Endometrium (tissue), 2 donors: ENCODE data around the gene FOXRED1.
"Not testable (repeated sequence)": the region's sequence is repeated elsewhere in the genome, so short reads cannot be mapped to it uniquely, and the experiment has no call there.

Experiments used
- FAIRE-seq: peaks from 2 replicates; lab custom pipeline; 2012; peaks lifted over from hg19 to GRCh38; lab: Jason Lieb, UNC
- donor health status: control.
- donor health status: control.

Gene FOXRED1

DNA sequence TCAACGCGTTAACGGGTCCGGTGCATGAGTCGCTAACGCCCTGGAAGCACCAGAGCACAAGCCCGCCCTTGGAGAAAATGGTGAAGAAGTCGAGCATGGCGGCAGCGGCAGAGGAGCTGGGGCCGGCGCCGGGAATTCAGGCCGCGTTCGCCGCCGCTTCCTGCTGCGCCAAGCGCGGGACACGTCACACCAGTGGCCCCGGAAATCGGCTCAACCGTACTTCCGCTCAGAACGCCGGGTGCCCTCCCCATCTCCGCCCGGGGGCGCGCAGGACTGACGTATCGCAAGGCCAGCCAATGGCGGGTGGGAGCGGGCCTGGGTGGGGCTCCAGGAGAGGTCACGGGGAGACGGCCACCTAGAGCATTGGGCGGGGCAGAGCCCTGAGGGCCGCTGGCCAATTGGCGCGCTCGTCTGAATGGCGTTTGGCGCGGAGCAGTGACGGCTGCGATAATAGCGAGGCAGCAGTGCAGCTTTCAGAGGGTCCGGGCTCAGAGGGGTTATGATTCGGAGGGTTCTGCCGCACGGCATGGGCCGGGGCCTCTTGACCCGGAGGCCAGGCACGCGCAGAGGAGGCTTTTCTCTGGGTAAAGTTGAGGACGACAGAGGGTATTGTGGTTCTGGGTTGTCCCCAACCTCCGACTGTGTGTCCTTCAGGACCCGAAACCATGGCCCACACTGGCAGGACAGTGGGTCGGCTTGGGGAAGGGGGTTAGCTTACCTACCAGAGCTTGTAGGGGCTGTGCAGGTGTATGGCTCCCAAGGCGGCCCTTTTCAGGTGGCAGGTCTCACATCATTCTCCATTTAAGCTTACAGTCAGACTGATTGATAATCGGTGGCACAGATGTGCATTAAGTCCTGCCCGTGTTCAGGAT is at the start of gene FOXRED1, which contains the start of gene SRPRA:
FOXRED1 (plus strand) TSS at position 447 of the 872 bp plus-strand sequence; CDS start at position 500, 53 bp downstream.
SRPRA (minus strand) TSS at position 188 of the 872 bp plus-strand sequence; CDS start at position 97, 91 bp downstream.
- peak; percentile 94 for FAIRE-seq

DNA sequence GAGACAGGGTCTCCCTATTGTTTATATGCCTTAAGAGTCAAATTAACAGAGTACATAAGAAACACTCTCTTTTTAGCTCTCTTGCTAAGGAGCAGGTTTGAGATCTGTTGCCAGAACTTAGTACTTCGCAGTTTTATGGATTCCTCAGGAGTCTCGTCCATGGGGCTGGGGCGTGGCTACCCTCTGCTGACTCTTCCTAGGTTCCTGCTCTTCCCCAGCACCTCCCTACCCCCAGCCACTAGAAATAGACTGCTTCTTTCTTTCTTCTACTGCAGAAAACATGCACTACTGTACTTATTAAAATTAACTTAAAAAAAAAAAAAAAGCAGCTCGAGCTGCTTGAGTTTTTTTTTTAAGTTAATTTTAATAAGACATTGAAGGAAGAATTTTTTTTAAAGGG is 49.4 kb upstream of the FOXRED1 start:
- FAIRE-seq: no peak

GRCh38 chr11:126224647-126225294 is 44.2 kb upstream of the FOXRED1 start:
- no peak for FAIRE-seq

DNA sequence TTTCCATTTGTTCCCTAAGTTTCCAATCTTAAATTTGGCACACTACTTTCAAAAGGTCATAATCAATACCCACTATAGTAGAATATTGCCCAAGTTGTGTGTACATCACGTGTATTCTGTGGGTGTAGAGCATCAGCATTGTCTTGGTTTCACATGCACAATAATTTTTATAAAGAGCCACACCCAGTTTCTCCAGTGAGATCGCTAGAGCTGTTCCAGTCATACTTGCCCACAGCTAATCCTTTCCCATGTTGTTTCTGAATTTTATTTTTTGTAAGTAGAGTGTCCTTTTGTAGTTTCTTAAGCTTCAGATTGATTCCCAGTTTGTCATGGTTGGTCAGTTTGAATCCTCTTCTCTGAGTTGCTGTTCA is 43.7 kb upstream of the FOXRED1 start:
- FAIRE-seq: no peak

- FAIRE-seq: no peak
These were observed 42.4 kb upstream of the FOXRED1 start for GRCh38 chr11:126226334-126227084.

DNA sequence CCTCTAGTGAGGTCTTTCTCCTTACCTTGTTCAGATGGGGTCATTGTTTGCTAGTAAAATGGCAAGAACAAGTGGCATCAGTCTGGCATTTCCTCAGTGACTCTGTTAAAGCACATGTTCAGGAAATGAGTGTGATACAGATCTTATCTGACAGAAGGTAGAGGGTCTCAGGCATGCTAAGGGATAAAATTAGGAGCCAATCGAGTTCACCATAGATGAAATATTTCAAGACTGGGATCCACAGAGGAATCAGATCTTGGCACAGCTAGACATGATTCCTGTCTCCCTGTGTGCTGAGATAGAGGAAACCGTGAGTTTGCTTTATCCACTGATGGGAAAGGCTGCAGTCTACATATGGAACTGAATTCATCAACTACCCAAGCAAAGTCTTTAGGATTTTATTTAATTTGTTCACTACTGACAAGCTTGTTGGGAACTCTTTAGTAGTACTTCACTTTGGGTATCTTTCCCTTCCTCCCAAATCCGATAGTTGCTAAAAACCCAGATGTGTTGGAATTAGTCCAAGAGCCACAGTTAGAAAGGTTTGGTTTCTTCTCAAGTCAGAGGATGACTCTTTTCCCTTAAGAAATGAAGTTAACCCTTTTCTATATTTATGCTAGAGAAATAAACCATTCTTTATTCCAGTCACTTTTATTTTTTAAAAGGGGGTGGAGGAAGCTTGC is 39.0 kb upstream of the FOXRED1 start:
- FAIRE-seq: no peak

- peak; percentile 95 for FAIRE-seq
These were observed 37.1 kb upstream of the FOXRED1 start for GRCh38 chr11:126231725-126232459.

- peak; percentile 85 for FAIRE-seq
These were observed 36.3 kb upstream of the FOXRED1 start for GRCh38 chr11:126232683-126233082.

DNA sequence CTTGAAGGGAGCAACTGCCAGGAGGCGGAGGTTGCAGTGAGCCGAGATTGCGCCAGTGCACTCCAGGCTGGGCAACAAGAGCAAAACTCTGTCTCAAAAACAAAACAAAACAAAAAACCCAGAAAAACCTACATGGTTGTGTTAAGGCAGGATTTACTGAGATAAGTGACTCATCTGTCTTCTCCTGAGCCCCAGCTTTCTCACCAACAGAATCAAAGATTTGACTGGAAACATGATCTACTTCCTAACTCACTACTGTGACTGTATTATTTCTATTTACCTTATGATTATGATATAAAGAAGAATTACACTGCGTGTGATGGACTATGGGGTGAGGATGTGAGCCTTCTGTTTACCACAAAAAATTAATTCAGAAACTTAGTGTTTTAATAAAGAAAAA is 35.6 kb upstream of the FOXRED1 start:
- no peak for FAIRE-seq

DNA sequence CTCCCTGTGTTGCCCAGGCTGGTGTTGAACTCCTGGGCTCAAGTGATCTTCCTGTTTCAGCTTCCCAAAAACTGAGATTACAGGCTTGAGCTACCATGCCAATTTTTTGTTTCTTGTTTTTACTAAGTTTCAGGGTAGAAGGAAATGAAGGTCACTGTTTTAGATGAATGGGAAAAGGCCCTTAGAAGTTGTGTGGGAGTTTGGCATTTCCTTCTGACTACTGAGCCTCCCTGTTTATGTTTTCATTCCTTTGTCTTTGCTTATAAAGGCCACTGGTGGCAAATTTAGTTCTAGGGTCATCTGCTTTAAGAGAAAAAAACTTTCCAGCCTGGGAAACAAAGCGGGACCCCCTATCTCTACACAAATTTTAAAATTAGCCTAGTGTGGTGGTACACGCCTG is 22.3 kb upstream of the FOXRED1 start:
- no peak for FAIRE-seq

DNA sequence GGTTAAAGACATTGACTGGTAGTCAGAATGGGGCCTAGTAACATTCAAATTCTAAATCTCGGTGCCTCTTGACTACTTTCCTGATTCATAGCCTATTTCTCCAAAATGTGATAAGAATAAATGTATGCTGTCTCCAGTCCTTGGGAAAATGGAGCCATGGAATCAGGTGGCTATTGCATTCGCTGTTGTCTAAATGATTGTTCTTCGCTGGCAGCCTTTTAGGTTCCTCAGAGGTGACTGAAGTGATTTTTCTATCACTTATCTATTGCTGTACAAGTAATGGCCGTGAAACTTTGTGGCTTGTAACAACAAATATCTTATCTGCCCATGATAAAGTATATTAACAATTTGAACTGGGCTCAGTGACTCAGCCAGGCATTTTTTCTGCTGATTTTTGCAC is 15.7 kb upstream of the FOXRED1 start:
- no peak for FAIRE-seq

DNA sequence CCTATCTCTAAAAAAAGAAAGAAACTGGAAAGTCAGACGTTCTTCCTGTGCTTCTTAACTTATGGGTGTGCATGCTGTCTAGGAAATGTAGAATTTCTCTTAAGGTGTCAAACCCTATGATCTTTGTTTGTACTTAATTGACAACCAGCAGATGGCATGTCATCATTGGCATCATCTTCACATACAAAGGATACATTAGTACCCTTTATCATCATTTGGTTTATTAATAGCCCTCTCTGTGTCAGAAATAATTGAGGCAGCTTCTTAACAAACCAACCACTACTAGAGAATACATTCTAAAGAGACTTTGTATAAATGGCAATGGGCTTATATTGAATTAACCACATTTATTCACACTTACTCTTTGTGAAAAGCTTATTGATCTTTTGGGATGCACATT is 14.1 kb upstream of the FOXRED1 start:
- FAIRE-seq: no peak

GRCh38 chr11:126255507-126255906 is 13.4 kb upstream of the FOXRED1 start:
- not testable (repeated sequence) for FAIRE-seq

DNA sequence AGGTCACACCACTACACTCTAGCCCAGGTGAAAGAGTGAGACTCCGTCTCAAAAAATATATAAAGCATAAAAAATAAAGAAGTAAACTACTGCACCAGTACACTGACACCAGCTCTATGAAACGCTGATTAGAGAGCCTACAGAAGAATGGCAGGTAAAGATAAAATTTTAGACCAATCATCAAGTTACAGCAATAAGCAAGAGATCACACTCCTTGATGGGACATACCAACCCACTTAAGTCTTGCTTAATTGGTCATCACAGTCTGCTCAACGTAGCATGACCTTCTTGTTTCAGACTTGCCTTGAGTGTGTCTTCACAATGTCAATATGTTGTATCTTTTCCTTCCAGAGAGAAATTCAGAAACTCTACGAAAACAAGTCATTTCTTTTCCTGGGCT is 12.7 kb upstream of the FOXRED1 start:
- no peak for FAIRE-seq

GRCh38 chr11:126257144-126257543 is 11.8 kb upstream of the FOXRED1 start:
- no peak for FAIRE-seq

DNA sequence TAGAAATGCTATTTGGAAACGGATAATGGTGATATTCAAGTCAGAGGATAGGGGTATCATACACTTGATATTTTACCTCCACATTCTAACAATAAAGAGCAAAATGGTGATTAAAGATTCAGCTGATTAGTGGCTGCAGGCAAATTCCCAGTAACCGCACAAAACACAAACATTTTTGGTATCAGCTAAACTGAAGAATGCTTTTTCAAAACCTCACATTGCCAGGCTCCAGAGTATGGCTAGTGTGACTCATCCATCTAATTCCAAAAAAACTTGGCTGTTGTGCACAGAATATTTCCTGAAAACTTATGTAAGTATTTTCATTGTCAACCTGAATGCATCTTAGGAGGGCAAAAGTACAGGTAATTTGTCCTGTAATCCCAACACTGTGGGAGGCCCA is 11.2 kb upstream of the FOXRED1 start:
- no peak for FAIRE-seq

GRCh38 chr11:126262216-126262615 is 6.7 kb upstream of the FOXRED1 start:
- FAIRE-seq: no peak

DNA sequence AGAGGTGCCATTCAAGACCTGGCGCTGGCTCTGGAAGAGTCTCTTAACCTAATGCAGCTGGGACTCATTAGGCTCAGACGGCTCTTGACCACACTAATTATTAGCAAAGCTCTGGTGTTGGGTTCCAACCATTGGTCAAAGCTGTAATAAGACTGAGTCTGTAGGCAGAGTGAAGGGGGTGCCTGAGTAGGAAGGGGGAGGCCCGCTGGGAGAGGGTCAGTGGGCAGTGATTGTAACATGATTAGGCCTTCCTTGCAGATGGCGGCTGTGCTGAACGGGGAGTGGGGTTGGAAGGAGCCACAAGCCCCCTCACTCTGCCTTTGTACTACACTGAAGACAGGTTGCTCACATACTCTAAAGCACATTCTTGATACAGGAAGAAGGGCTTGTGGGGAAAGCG is 5.5 kb upstream of the FOXRED1 start:
- FAIRE-seq: no peak

GRCh38 chr11:126265811-126266210 is 3.1 kb upstream of the FOXRED1 start:
- FAIRE-seq: no peak

- no peak for FAIRE-seq
These were observed 1.3 kb upstream of the FOXRED1 start for GRCh38 chr11:126267650-126268049.

- FAIRE-seq: no peak
These were observed 620 bp upstream of the FOXRED1 start for GRCh38 chr11:126268361-126268707.

DNA sequence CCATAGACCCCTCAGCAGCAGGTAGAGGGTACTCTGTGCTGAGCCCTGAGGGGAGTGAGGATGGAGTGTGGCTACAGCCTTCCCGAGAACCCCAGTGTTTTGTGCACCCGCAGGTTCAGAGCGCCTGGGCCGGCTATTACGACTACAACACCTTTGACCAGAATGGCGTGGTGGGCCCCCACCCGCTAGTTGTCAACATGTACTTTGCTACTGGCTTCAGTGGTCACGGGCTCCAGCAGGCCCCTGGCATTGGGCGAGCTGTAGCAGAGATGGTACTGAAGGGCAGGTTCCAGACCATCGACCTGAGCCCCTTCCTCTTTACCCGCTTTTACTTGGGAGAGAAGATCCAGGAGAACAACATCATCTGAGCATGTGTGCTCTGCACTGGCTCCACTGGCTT is 8.4 kb downstream of the FOXRED1 start:
- FAIRE-seq: no peak
